ENCODE results near the gene FJX1.

GRCh38 chr11:35633827-35634423 is 15.7 kb downstream of the FJX1 start:
- TF ChIP-seq EZH2 (IDR thresholded peaks at IDR 0.05) (no peak), CTCF (IDR thresholded peaks at IDR 0.05 in 2 of 3, conservative IDR thresholded peaks at IDR 0.05 in 1 of 3; ENCODE audit: borderline replicate concordance in 1 of 3, insufficient read depth in 1 of 3, low read depth in 2 of 3, low read length in 2 of 3) (no peak), RAD21 (IDR thresholded peaks at IDR 0.05; ENCODE audit: low read depth) (no peak), POLR2A (IDR thresholded peaks at IDR 0.05; ENCODE audit: borderline replicate concordance, extremely low read depth, insufficient read depth, insufficient read length) (no peak), POLR2AphosphoS5 (IDR thresholded peaks at IDR 0.05; ENCODE audit: low read depth, low read length) (no peak), EZH2phosphoT487 (IDR thresholded peaks at IDR 0.05; ENCODE audit: borderline replicate concordance) (no peak), YY1 (IDR thresholded peaks at IDR 0.05; ENCODE audit: extremely low read depth, insufficient replicate concordance, low read depth, low read length) (no peak), CEBPB (IDR thresholded peaks at IDR 0.05; ENCODE audit: low read depth) (no peak), REST (IDR thresholded peaks at IDR 0.05; ENCODE audit: low read depth) (no peak), SRF (IDR thresholded peaks at IDR 0.05; ENCODE audit: low read depth) (no peak)
